Activated T-helper 2 cell treated with anti-CD3 and anti-CD28 coated beads, Interferon-gamma antibody, Interleukin-2, Interleukin-4, amounts not matched to agents 10 μg/mL and 5 μg/mL and 100 μg/mL, durations not matched to agents 14 hours and 24 hours and 36 hours (primary cell): ENCODE results near the gene GATA1. TPM values are rescaled to one million over a fixed set of nuclear protein-coding genes. Genes with fewer than 3 reads are reported as not detected.

ENCODE experiments used
- DNase-seq: peaks from one replicate; pipeline ENCODE4 v3.0.0; 2021; ENCODE audit warnings: low spot score
- H3K27ac Mint-ChIP-seq: one replicate; pipeline ENCODE4 v1.8.0; 2021; ENCODE audit warnings: mixed read lengths
- H3K27me3 Mint-ChIP-seq: one replicate; pipeline ENCODE4 v1.8.0; 2021; ENCODE audit warnings: low read depth, mixed read lengths
- H3K36me3 Mint-ChIP-seq: one replicate; pipeline ENCODE4 v1.8.0; 2021; ENCODE audit warnings: low read depth, mixed read lengths
- H3K4me1 Mint-ChIP-seq: one replicate; pipeline ENCODE4 v1.8.0; 2021; ENCODE audit warnings: low read depth, mixed read lengths
- H3K4me3 Mint-ChIP-seq: one replicate; pipeline ENCODE4 v1.8.0; 2021; ENCODE audit warnings: low read depth, mild to moderate bottlenecking, moderate library complexity, mixed read lengths
- H3K9me3 Mint-ChIP-seq: one replicate; pipeline ENCODE4 v1.8.0; 2021; ENCODE audit warnings: mixed read lengths
- intact Hi-C: fragments of 100-400 bp; cut with micrococcal nuclease; formaldehyde crosslinking; loops from one replicate; pipeline ENCODE4 v1.15.1; 2023
- total RNA-seq: library from RNA; stranded (reverse); gene quantifications from 2 replicates; pipeline ENCODE4 v1.2.3, GENCODE V29; 2022

The GATA1 gene
- total RNA-seq, 1 donor from 2014 or later, result not detected

GRCh38 chrX:48786825-48787504 is 575 bp downstream of the GATA1 start:
- H3K9me3 Mint-ChIP-seq, result no peaks in the 10 kb centered on the region
- H3K27ac Mint-ChIP-seq, result no peak overlapping the region

GRCh38 chrX:48787505-48788443 is 1.4 kb downstream of the GATA1 start:
- intact Hi-C loops, result no loop called here
- Mint-ChIP-seq H3K9me3 (no peaks in the 10 kb centered on the region), H3K4me3 (no peak overlapping the region), H3K27me3 (peaks cover 11% of the 10 kb centered on the region), H3K36me3 (no peaks in the 10 kb centered on the region), H3K4me1 (peaks cover 14% of the 10 kb centered on the region), H3K27ac (no peak overlapping the region)
- DNase-seq, result no peak

More at GRCh38 chrX:48786825-48787504, 575 bp downstream of the GATA1 start:
- Mint-ChIP-seq H3K27me3 (peaks cover 11% of the 10 kb centered on the region), H3K4me3 (no peak overlapping the region), H3K36me3 (no peaks in the 10 kb centered on the region), H3K4me1 (peaks cover 14% of the 10 kb centered on the region)
- DNase-seq, result no peak
- intact Hi-C loops, result no loop called here

- DNase-seq, result no peak
- Mint-ChIP-seq H3K36me3 (no peaks in the 10 kb centered on the region), H3K4me1 (peaks cover 14% of the 10 kb centered on the region), H3K4me3 (no peak overlapping the region), H3K27me3 (peaks cover 11% of the 10 kb centered on the region), H3K27ac (peak overlapping the region; percentile 42), H3K9me3 (no peaks in the 10 kb centered on the region)
- intact Hi-C loops, result no loop called here
Observed at GRCh38 chrX:48789366-48790220, 3.2 kb downstream of the GATA1 start.

DNA sequence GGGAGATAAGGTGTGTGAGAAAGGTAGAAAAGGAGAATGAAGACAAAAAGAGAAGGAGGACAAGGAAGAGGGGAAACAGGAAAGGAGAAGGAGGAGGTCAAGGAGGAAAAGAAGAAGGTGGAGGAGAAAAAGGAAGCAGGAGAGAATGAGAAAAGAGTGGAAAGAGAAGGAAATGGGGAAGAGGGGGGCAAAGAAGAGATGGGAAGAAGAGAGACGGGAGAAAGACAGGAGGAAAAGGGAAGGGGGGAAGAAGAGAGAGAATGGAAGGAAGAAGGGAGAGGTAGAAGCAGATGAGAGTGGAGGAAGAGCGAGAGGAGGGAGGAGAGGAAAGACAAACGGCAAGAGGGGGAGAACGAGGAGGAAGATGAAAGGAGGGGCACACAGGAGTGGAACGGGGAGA is 4.1 kb downstream of the GATA1 start:
- no peak overlapping the region for H3K27ac Mint-ChIP-seq
- DNase-seq, result no peak
- peaks cover 11% of the 10 kb centered on the region for H3K27me3 Mint-ChIP-seq
- H3K4me3 Mint-ChIP-seq, result no peak overlapping the region
- H3K36me3 Mint-ChIP-seq, result no peaks in the 10 kb centered on the region
- H3K4me1 Mint-ChIP-seq, result peaks cover 14% of the 10 kb centered on the region
- intact Hi-C loops, result no loop called here
- no peaks in the 10 kb centered on the region for H3K9me3 Mint-ChIP-seq

DNA sequence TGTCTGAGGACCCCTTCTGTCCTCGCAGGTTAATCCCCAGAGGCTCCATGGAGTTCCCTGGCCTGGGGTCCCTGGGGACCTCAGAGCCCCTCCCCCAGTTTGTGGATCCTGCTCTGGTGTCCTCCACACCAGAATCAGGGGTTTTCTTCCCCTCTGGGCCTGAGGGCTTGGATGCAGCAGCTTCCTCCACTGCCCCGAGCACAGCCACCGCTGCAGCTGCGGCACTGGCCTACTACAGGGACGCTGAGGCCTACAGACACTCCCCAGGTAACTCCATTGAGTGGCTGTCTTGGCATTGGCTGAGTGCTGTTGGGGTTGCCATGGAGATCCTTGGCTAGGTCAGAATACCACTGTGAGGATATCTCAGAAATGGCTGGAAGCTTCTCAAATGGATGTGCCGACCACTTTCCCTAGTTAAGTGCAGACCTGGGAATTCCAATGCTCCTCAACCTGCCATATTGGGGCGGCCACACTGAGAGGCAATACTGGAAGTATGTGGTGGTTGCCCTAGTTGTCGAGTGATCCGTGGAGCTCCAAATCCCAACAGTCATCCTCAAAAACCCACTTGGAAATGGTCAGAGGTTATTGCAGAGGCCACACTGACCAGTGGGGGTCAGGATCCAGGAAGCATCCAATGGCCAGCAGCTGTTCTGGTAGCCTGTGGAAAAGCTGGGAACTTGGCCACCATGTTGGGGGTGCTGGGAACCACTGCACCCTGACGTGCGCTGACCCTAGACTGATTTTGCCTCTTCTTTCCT is 4.9 kb downstream of the GATA1 start:
- H3K9me3 Mint-ChIP-seq, result no peaks in the 10 kb centered on the region
- H3K4me3 Mint-ChIP-seq, result no peak overlapping the region
- H3K27ac Mint-ChIP-seq, result no peak overlapping the region
- no peak for DNase-seq
- intact Hi-C loops, result no loop called here
- peaks cover 11% of the 10 kb centered on the region for H3K27me3 Mint-ChIP-seq
- H3K4me1 Mint-ChIP-seq, result peaks cover 14% of the 10 kb centered on the region
- H3K36me3 Mint-ChIP-seq, result no peaks in the 10 kb centered on the region

GRCh38 chrX:48792219-48792618 is 5.8 kb downstream of the GATA1 start:
- no peak overlapping the region for H3K27ac Mint-ChIP-seq
- H3K27me3 Mint-ChIP-seq, result peaks cover 6% of the 10 kb centered on the region
- peaks cover 14% of the 10 kb centered on the region for H3K4me1 Mint-ChIP-seq
- intact Hi-C loops, result no loop called here
- no peaks in the 10 kb centered on the region for H3K9me3 Mint-ChIP-seq
- no peak overlapping the region for H3K4me3 Mint-ChIP-seq
- no peak for DNase-seq
- no peaks in the 10 kb centered on the region for H3K36me3 Mint-ChIP-seq

DNA sequence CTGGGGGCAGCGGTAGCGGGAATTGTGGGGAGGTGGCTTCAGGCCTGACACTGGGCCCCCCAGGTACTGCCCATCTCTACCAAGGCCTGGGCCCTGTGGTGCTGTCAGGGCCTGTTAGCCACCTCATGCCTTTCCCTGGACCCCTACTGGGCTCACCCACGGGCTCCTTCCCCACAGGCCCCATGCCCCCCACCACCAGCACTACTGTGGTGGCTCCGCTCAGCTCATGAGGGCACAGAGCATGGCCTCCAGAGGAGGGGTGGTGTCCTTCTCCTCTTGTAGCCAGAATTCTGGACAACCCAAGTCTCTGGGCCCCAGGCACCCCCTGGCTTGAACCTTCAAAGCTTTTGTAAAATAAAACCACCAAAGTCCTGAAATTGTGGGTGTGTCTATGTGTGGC is 7.5 kb downstream of the GATA1 start:
- H3K4me1 Mint-ChIP-seq, result peaks cover 8% of the 10 kb centered on the region
- no peak for DNase-seq

GRCh38 chrX:48794340-48794910 is 8.0 kb downstream of the GATA1 start:
- H3K4me3 Mint-ChIP-seq, result no peak overlapping the region
- DNase-seq, result no peak
- H3K4me1 Mint-ChIP-seq, result peaks cover 5% of the 10 kb centered on the region
- no peak overlapping the region for H3K27ac Mint-ChIP-seq
- H3K9me3 Mint-ChIP-seq, result no peaks in the 10 kb centered on the region
- H3K27me3 Mint-ChIP-seq, result no peaks in the 10 kb centered on the region
- intact Hi-C loops, result no loop called here
- no peaks in the 10 kb centered on the region for H3K36me3 Mint-ChIP-seq

More for the DNA sequence above, 7.5 kb downstream of the GATA1 start:
- Mint-ChIP-seq H3K36me3 (no peaks in the 10 kb centered on the region), H3K4me3 (no peak overlapping the region), H3K27me3 (no peaks in the 10 kb centered on the region), H3K27ac (no peak overlapping the region), H3K9me3 (no peaks in the 10 kb centered on the region)
- intact Hi-C loops, result no loop called here

DNA sequence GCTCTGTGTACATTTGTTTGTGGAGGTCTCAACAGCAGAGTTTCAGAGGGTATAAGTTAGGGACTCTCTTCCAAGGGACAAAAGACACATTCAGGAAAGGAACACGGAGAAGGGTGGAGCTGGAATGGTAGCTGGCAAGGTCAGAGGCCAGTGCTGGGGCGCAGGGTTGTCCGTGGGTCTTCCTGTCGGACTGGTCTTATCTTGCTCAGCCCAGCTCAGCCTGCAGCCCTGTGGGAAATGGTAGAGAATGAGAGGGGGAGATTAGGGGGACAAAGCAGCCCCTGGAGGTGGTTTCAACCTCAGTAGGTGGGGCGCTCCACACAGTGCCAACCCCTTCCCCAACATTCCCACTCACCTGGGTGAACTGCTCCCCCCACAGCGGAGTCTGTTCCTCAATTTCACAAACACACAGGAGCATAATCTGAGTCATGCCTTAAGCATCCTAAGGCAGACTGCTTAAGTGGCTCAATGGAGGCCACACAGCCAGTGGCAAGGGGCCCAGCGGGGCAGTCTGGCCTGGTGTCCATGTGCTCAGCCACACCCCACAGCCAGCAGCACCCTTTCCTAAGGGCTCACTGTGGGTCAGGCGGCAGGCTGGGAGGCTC is 8.6 kb downstream of the GATA1 start:
- H3K4me3 Mint-ChIP-seq, result no peak overlapping the region
- no peak overlapping the region for H3K27ac Mint-ChIP-seq
- no peaks in the 10 kb centered on the region for H3K36me3 Mint-ChIP-seq
- H3K27me3 Mint-ChIP-seq, result no peaks in the 10 kb centered on the region
- no peaks in the 10 kb centered on the region for H3K4me1 Mint-ChIP-seq
- intact Hi-C loops, result no loop called here
- DNase-seq, result no peak
- no peaks in the 10 kb centered on the region for H3K9me3 Mint-ChIP-seq

DNA sequence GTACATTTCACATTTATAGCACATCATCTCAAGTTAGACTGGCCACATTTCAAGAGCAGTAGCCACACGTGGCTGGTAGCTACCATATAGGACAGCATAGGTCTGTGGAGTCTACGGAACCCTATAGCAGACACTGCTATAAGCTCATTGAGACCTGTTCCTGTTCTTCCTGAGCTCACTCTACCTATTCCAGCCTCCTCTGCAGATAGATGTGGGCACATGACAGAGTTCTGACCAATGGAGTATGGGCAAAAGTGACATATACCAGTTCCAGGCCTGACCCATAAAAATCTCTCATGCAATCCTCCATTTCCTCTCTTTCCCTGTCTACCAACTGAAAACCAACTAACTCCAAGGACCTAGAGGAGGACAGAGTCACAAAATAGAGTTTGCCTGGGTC is 11.9 kb downstream of the GATA1 start:
- Mint-ChIP-seq H3K4me1 (peaks cover 8% of the 10 kb centered on the region), H3K36me3 (peaks cover 3% of the 10 kb centered on the region), H3K27ac (no peak overlapping the region), H3K4me3 (no peak overlapping the region), H3K9me3 (no peaks in the 10 kb centered on the region), H3K27me3 (no peaks in the 10 kb centered on the region)
- intact Hi-C loops, result no loop called here
- no peak for DNase-seq

- peak overlapping the region; percentile 91 for H3K4me3 Mint-ChIP-seq
- peaks cover 14% of the 10 kb centered on the region for H3K4me1 Mint-ChIP-seq
- intact Hi-C loops, result loop anchor here (2.0 to 10.0 kb wide), 5 partner anchors 64 to 364 kb away; partner anchors contain the start of genes MAGIX, OTUD5, PQBP1 and TIMM17B
- no peaks in the 10 kb centered on the region for H3K27me3 Mint-ChIP-seq
- no peak for DNase-seq
- H3K9me3 Mint-ChIP-seq, result no peaks in the 10 kb centered on the region
- peaks cover 18% of the 10 kb centered on the region for H3K36me3 Mint-ChIP-seq
- peak overlapping the region; percentile 97 for H3K27ac Mint-ChIP-seq
Observed at GRCh38 chrX:48800574-48801279, 14.3 kb downstream of the GATA1 start.
